CD4-positive, alpha-beta T cell treated with Interleukin-21 for 1 hour (primary cell): ENCODE measurements around the gene STMN3.

Source experiments
- DNase-seq: peaks from one replicate; pipeline ENCODE4 v3.0.0-alpha.2; 2020

STMN3 gene

DNA sequence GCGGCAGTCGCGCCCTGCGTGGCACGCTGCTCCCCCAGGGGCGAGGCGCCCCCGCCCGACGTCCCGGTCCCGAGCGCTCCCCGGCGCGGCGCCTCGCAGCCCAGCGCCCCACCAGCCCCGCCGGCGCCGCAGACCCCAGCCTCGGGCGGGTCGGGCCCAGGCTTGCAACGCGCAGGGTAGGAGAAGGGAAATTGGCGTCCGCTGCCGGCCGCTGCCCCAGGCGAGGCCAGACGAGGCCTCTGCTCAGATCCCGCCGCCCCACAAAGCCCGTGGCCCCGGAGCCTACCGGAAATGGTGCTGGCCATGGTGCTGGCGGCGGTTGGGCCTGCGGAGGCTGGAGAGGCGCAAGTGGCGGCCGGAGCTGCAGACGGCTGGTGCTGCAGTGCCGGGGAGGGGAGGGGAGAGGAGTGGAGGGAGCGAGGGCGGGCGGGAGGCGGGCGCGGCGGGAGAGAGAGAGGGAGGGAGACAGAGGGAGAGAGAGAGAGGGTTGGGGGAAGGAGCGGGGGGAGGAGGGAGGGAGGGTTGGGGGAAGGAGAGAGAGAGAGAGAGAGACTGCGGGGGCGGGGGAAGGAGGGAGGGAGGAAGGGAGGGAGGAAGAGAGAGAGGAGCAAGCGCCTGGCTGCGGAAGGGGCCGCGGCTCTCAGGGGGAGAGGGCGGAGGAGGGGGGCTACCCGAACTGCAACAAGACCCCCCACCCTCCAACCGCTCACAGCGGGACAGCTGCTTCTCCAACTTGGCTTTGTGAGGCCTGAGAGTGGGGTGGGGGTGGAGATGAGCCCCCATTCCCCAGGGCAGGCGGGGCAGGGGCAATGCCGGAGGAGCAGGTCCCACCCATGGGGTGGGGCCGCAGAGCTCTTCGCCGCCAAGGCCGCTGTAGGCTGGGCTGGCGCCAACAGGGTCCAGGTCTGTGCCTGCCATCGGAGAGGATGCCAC lies at the start of gene STMN3:
STMN3 (minus strand) TSS at position 384 of the 933 bp plus-strand sequence; CDS start at position 305, 79 bp downstream.
- DNase-seq = peak; percentile 78

DNA sequence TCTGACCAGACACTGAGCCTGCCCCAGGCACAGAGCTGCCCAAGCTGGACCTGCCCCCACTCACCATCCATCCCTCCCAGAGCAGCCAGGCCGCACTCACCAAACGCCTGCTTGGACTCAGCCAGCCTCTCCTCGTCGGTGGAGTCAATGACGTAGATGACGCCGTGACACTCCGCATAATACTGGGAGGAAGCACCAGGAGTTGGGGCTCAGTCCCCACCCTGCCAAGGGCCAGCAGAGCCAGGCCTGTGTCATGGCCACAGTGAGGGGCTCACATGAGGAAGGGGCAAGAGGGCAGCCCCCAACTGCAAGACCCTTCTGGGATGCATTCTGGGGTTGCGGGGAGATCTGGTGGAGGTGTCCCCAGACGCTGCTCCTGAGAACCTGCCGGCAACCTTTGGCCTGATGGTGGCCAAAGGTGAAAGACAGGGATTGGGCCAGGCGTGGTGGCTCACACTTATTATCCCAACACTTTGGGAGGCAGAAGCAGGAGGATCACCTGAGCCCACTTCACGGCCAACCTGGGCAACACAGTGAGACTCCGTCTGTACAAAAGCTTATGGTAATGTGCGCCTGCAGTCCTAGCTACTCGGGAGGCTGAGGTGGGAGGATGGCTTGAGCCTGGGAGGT lies 48.9 kb upstream of the STMN3 start:
- no peak for DNase-seq

DNA sequence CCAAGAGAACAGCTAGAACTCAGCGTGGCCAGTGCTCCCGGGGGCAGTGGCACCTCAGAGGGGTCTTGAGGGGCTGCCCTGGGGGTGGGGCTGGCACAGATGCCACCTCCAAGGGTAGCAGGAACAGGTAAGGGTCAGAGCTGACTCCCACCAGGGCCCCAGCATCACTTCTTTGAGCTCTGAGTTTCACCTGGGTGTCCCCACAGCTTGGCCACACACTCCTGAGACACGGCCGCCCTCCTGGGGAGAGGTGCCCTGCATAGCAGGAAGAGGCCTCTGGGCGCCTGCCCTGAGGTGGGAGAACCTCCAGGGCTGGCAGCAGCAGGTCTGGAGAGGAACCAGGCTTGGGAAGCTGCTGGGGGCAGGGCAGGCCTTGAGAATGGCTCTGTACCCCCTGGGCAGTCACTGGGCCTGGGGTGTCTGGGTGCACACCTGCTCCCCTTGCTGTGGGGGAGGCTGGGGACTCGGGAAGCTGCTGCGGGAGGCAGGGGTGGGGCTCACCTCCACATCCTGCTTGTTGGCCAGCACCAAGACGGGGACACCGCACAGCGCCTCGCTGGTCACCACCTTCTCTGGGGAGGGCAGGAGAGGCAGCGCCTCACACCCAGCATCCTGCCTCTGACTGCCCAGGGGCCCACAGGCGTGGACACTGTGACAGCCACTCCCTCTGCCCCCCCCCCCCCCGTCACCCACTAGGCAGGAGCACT lies 48.3 kb upstream of the STMN3 start:
- no peak for DNase-seq

DNA sequence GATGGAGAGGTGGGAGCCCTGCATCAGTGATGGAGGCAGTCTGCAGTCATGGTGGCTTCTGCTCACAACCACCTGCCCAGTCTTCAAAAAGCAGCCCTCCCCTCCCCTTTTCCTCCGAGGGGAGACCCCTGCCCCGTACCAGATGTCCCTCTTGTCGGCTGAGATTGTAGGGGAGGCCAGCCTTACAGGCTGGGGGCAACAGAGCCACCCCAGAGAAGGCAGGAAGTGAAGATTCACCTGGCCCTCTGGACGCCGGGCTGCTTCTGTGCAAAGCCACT lies 47.8 kb upstream of the STMN3 start:
- DNase-seq = no peak

DNA sequence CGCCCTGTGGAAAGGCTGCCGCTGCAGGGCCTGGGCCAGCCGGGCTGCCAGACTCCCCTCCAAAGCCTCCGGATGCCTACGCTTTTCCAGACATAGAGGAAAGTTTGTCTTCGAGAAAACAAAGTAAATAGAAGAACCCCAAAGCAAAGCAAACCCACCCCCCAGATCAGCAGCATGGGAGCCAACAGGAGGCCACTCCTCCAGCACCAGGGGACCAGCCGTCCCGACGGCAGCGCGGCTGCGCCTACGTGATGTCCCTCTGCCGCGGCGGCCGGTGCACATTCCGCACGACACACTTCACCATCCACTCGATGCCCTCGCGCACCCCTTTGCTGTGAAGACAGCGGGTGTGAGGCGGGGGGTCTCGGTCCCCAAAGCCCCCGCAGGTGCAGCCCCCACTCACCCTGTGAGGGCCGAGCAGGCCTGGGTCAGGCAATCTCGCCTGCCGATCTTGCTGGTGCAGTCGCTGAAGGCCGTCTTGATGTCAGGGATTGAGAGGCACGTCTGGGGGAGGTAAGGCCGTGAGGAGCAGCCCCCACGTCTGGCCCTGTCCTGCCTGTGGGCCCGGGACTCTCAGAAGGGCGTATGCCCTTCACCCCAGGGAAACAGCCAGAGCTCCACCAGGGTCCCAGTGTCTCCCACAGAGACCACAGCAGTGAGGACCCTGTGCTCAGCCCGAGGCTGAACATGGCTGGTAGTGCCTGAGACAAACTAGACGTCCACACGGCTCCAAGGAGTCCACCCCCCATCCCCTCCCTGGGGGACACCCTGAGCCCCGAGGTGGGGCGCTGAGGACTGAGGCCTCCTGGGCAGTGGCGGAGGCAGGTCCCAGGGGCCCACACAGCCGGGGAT lies 47.2 kb upstream of the STMN3 start:
- no peak for DNase-seq

DNA sequence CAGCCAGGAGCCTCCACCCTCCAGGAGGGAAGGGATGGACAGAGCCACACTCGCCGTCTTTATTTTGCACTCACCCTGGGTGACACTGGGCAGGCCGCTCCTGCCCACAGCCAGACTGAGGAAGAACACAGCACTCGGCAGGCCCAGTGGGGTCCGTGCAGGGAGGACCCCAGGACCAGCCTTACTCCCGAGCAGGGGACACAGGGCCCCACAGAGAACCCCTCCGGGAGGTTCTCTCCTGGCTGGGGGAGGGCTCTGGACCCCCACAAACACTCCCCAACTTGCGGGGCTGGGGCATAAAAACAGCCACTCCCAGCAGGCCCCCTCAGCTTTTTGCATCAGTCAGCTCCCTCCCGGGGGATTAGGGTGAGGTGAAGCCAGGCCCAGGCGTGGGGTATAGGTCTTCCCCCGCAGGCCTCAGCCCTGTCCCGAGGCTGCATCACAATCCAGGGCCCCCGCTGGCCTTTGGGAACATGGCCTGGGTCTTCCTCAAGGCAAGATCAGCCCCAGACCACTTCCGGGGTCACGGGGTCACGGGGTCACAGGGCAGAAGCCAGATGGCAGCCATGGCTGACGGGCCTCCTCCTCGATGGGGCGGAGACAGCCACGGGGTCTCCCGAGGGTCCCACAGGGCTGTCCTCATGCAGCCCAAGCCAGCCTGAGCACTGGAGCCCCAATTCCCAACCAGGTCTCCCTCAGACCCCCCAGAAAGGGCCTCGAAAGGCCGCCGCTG lies 46.4 kb upstream of the STMN3 start:
- no peak for DNase-seq

DNA sequence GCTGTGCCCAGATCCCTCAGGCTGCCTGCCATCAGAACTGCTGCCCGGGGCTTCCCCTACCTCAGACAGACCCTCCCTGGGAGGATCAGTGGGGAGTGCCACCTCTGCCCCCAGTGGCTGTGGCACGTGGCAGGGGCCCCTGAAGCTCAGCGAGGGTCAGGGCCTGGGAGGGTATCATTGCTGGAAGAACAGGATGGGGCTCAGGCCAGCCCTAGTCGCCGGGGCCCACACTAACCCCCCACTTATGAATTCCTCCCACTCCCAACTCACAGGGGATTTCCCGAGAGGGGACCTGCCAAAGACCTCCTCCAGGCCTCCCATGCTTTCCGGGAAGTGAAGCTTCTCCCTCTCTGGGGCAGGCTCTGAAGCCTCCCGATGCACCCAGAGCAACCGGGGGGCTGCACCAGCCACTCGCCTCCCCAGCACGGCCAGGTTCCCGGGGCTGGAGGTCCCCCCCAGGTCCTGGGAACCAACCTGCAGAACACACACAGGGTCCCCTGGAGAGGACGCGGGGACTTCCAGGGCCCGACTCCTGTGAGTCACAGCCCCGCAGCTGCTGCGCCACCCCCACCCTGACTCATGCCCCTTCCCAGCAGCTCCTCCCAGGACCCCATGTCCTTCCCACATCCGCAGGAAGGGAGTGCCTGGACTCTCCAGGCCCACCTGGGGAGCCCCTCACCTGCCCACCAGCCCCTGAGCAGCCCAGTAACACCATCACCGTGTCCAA lies 45.7 kb upstream of the STMN3 start:
- no peak for DNase-seq

DNA sequence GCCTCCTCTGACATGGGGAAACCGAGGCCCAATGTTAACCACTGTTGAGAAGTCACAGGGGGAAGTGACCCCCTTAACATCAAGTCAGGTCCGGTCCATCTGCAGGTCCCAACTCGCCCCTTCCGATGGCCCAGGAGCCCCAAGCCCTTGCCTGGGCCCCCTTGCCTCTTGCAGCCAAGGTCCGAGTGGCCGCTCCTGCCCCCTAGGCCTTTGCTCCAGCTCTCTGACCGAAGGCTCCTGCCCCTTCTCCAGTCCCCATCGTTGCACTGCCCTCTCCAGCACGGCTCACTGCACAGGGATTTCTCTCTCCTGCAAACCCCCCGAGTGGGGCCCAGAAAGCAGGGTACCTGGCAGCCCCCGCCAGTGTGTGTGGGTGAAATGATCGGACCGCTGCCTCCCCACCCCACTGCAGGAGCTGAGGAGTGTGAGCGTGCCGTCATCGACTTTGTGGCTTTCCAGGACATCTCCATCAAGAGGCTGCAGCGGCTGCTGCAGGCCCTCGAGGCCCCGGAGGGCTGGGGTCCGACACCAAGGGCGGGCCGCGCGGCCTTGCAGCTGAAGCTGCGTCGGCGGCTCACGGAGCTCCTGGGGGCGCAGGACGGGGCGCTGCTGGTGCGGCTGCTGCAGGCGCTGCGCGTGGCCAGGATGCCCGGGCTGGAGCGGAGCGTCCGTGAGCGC lies 44.8 kb upstream of the STMN3 start:
- DNase-seq = no peak

DNA sequence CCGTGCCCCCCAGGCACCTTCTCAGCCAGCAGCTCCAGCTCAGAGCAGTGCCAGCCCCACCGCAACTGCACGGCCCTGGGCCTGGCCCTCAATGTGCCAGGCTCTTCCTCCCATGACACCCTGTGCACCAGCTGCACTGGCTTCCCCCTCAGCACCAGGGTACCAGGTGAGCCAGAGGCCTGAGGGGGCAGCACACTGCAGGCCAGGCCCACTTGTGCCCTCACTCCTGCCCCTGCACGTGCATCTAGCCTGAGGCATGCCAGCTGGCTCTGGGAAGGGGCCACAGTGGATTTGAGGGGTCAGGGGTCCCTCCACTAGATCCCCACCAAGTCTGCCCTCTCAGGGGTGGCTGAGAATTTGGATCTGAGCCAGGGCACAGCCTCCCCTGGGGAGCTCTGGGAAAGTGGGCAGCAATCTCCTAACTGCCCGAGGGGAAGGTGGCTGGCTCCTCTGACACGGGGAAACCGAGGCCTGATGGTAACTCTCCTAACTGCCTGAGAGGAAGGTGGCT lies 44.2 kb upstream of the STMN3 start:
- DNase-seq = no peak

DNA sequence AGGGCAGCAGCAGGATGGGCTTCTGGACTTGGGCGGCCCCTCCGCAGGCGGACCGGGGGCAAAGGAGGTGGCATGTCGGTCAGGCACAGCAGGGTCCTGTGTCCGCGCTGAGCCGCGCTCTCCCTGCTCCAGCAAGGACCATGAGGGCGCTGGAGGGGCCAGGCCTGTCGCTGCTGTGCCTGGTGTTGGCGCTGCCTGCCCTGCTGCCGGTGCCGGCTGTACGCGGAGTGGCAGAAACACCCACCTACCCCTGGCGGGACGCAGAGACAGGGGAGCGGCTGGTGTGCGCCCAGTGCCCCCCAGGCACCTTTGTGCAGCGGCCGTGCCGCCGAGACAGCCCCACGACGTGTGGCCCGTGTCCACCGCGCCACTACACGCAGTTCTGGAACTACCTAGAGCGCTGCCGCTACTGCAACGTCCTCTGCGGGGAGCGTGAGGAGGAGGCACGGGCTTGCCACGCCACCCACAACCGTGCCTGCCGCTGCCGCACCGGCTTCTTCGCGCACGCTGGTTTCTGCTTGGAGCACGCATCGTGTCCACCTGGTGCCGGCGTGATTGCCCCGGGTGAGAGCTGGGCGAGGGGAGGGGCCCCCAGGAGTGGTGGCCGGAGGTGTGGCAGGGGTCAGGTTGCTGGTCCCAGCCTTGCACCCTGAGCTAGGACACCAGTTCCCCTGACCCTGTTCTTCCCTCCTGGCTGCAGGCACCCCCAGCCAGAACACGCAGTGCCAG lies 43.6 kb upstream of the STMN3 start, which contains the start of gene TNFRSF6B:
TNFRSF6B (plus strand) TSS at position 25 of the 729 bp plus-strand sequence; CDS start at position 141, 116 bp downstream.
- DNase-seq = no peak

DNA sequence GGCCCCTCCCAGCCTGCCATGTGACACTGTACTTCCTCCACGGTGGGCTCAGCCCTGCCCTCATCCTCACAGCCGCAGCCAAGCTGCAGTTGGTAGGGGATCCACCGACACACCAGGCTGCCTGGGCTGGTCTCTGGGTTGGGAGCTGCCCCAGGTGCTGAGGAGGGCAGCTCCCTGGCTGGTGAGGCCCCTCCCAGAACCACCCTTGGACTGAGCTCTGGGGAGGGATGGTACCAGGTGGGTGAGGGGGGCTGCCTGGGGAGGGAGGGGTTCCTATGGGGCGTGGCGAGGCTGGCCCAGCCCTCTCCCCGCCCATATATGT lies 43.0 kb upstream of the STMN3 start:
- peak; percentile 33 for DNase-seq

DNA sequence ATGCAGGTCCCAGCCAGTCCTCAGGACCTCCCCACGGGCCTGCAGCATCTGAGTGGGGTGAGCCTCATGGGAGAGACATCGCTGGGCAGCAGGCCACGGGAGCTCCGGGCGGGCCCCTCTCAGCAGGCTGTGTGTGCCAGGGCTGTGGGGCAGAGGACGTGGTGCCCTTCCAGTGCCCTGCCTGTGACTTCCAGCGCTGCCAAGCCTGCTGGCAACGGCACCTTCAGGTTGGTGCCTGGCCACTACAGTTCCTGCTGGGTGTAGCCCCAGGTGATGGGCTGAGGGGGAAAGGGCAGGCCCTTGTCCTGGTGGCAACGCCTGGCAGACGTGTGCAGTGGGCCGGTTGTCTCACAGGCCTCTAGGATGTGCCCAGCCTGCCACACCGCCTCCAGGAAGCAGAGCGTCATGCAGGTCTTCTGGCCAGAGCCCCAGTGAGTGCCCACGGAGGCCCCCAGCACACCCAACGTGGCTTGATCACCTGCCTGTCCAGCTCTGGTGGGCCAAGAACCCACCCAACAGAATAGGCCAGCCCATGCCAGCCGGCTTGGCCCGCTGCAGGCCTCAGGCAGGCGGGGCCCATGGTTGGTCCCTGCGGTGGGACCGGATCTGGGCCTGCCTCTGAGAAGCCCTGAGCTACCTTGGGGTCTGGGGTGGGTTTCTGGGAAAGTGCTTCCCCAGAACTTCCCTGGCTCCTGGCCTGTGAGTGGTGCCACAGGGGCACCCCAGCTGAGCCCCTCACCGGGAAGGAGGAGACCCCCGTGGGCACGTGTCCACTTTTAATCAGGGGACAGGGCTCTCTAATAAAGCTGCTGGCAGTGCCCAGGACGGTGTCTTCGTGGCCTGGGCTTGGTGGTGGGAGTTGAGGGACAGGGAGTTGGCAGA lies 42.4 kb upstream of the STMN3 start:
- no peak for DNase-seq

DNA sequence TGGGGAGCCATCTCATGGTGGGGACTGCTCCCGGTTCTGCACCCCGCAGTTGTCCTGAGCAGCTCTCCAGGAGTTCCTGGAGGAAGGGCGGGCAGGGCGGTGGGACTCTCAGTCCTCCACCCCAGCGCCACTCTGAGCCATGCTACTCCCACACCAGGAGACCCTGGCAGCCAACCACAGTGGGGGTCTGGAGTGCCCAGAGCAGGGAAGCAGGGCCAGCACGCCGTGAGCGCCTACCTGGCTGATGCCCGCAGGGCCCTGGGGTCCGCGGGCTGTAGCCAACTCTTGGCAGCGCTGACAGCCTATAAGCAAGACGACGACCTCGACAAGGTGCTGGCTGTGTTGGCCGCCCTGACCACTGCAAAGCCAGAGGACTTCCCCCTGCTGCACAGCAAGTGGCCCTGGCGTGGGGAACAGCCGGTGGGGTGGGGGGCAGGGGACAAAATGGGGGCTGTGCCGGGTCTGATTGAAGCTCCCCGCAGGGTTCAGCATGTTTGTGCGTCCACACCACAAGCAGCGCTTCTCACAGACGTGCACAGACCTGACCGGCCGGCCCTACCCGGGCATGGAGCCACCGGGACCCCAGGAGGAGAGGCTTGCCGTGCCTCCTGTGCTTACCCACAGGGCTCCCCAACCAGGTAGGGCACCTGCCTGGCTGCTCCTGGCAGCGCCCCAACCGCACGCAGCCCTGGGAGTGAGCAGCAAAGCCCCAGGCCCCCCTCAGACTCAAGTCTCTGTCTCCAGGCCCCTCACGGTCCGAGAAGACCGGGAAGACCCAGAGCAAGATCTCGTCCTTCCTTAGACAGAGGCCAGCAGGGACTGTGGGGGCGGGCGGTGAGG lies 41.6 kb upstream of the STMN3 start:
- DNase-seq = no peak

DNA sequence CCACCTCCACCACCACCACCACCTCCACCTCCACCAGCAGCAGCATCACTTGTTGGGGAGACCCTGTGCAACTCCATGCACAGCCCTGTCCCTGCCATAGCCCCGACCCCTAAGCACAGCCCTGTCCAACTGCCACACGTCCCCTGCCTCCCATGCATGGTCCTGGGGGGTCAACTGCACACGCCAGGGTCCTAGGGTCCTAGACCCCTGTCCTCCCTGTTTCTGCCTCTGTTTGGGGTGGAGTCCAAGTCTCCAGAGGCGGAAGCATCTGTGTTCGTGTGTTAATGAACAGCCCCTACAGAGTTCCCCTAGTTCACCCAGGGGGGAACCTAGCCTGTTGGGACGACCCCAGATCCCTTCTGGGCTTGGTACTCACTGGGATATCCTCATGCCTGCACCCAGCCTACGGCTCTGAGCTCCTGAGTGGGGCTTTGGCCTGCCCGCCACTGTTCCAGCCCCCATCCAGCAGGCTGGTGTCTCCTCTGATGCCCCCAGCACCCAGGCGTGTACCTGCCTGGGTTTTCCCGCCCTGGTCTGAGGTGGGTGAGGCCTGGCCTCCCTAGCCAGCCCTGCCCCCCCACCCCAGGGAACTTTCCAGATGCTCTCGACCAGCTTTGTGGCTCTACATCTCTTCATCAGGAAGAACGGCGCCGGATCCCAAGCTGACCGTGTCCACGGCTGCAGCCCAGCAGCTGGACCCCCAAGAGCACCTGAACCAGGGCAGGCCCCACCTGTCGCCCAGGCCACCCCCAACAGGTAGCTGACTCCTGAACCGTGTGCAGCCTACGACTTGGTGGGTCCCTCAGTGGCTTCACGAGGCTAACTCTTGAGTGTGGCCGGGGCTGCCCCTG lies 40.7 kb upstream of the STMN3 start:
- DNase-seq = no peak

DNA sequence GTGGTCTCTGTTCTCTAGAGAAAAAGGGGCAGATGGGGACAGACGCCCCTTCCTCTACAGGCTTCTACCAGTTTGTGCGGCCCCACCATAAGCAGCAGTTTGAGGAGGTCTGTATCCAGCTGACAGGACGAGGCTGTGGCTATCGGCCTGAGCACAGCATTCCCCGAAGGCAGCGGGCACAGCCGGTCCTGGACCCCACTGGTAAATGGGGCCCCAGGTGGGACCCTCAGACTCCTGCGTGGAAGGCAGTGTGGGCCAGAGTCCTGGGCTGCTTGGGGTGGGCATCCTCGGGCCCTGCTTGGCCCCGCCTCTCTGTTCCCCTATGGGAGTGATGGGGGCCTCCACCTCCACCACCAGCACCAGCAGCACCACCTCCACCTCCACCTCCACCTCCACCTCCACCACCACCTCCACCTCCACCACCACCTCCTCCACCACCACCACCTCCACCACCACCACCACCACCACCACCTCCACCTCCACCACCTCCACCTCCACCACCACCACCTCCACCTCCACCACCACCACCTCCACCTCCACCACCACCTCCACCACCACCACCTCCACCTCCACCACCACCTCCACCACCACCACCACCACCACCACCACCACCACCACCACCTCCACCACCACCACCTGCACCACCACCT lies 40.0 kb upstream of the STMN3 start:
- no peak for DNase-seq

DNA sequence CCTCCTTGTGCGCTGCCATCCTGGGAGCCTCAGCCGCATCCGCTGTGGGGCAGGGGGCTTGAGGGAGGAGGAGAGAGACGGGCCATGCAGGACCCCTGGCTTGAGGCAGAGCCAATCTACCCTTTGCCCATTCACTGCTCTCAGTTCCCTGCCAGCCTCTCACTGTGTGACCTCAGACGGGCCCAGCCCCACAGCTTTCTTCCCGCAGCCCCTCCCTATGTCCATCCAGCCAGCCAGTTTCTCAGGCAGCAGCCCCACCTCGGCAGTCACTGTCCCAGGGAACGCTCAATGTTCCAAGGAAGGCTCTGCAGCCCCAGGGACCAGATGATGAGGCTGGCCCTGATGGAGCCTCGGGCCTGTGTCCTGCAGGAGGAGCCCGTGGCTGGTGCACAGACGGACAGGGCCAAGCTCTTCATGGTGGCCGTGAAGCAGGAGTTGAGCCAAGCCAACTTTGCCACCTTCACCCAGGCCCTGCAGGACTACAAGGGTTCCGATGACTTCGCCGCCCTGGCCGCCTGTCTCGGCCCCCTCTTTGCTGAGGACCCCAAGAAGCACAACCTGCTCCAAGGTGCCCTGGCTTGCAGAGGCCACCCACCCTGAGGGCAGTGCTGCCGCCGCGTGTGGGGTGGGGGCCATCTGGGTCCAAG lies 39.3 kb upstream of the STMN3 start:
- DNase-seq = no peak
